ENCODE data around the gene ECT2.

DNA sequence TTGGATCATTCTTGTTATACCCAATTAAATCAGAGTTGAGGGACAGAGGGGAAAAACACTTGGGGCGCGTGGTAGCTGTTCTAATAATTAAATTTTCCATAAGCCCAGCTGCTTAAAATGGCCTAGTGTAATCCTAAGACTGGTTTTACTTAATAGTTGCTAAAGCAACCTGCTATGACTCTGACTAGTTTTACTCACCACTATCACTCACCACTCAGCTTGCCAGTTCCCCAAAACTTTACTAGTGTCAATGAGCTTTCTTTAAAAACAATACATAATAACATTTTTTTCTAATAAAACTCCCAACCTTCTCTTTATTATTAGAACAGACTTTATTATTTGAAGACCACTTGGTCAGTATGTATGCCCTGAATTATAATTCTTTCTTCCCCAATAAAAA is 49.6 kb downstream of the ECT2 start:
- TF ChIP-seq, protein P1, sequence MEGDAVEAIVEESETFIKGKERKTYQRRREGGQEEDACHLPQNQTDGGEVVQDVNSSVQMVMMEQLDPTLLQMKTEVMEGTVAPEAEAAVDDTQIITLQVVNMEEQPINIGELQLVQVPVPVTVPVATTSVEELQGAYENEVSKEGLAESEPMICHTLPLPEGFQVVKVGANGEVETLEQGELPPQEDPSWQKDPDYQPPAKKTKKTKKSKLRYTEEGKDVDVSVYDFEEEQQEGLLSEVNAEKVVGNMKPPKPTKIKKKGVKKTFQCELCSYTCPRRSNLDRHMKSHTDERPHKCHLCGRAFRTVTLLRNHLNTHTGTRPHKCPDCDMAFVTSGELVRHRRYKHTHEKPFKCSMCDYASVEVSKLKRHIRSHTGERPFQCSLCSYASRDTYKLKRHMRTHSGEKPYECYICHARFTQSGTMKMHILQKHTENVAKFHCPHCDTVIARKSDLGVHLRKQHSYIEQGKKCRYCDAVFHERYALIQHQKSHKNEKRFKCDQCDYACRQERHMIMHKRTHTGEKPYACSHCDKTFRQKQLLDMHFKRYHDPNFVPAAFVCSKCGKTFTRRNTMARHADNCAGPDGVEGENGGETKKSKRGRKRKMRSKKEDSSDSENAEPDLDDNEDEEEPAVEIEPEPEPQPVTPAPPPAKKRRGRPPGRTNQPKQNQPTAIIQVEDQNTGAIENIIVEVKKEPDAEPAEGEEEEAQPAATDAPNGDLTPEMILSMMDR (IDR thresholded peaks at IDR 0.05) = no peak
- TF ChIP-seq POLR2A (IDR thresholded peaks at IDR 0.05) = no peak
- no peak for TF ChIP-seq EP300 (IDR thresholded peaks at IDR 0.05)

Data from ovary (tissue), 3 donors.